GM23248 (cell line): ENCODE results near the gene IQUB. TPM values are rescaled to one million over a fixed set of nuclear protein-coding genes. Genes with fewer than 3 reads are reported as not detected.

ENCODE experiments used
- polyA plus RNA-seq: library from polyadenylated mRNA; unstranded; fragments of >200 nt; fragmentation: Nextera tagmentation; extraction: Ambion mirVana; gene quantifications from 2 replicates; pipeline ENCODE4 v1.2.1, GENCODE V29; 2016
- small RNA-seq: library from RNA; depleted of rRNA; stranded (forward); fragments of <200 nt; gene quantifications from one replicate; pipeline ENCODE3, GENCODE V24; 2014; ENCODE audit warnings: low read depth, low replicate concordance
- total RNA-seq: library from RNA; depleted of rRNA; stranded (reverse); fragments of >200 nt; shearing (Covaris generic); gene quantifications from 2 replicates; pipeline ENCODE4 v1.2.3, GENCODE V29; 2014; rRNA removed

Gene IQUB
- total and polyA plus RNA-seq, 2 experiments from 2014 or later, result 0.10 TPM; not detected in 1

Small RNA genes within 50 kb of the gene (small RNA-seq; reads per million reads assigned to genes)
- gene RNU6-296P, result not detected

Other genes with a start within 250 kb of the IQUB start
- 39.0 and 52.4 TPM in 2 replicates for gene NDUFA5, start 23.2 kb upstream of the IQUB start, total RNA-seq
- 109 and 110 TPM in 2 replicates for gene NDUFA5, start 23.2 kb upstream of the IQUB start, polyA plus RNA-seq
- gene ASB15, start 67.2 kb upstream of the IQUB start, total RNA-seq, result not detected in 2 replicates
- gene ASB15, start 67.2 kb upstream of the IQUB start, polyA plus RNA-seq, result not detected in 2 replicates
- gene LMOD2, start 121.3 kb upstream of the IQUB start, total RNA-seq, result not detected in 2 replicates
- gene LMOD2, start 121.3 kb upstream of the IQUB start, polyA plus RNA-seq, result not detected in 2 replicates
- gene WASL, start 214.4 kb upstream of the IQUB start, total RNA-seq, result 11.6 and 13.2 TPM in 2 replicates
- 20.7 and 21.5 TPM in 2 replicates for gene WASL, start 214.4 kb upstream of the IQUB start, polyA plus RNA-seq